MM.1S (cell line): Measurements from ENCODE around the gene MNDA.

Experiments
- CTCF ChIP-seq: fragments of 300-600 bp; sonication (generic); IDR thresholded peaks from 2 replicates; pipeline ENCODE4 v1.5.1; 2016; ENCODE audit warnings: antibody characterized with exemption, low read length, mixed read lengths
- EZH2 ChIP-seq: fragments of 300-600 bp; sonication (generic); optimal IDR thresholded peaks from 2 replicates; pipeline ENCODE3; 2017; ENCODE audit warnings: low read depth, mild to moderate bottlenecking, antibody characterized with exemption, low read length, mixed read lengths
- EZH2phosphoT487 ChIP-seq: fragments of 300-600 bp; sonication (generic); IDR thresholded peaks from 2 replicates; pipeline ENCODE4 v1.6.1; 2018; ENCODE audit warnings: antibody characterized with exemption, low read length

- TF ChIP-seq CTCF (no peak), EZH2phosphoT487 (no peak), EZH2 (no peak)
Observed at GRCh38 chr1:158818560-158818959, 12.6 kb upstream of the MNDA start.
